ENCODE results near the gene A1CF. TPM values are rescaled to one million over a fixed set of nuclear protein-coding genes. Genes with fewer than 3 reads are reported as not detected.

A1CF gene
- total RNA-seq, 1 experiment from 2014 or later: not detected

GRCh38 chr10:50866317-50866716, 19.1 kb downstream of the A1CF start:
- DNase-seq (ENCODE audit: extremely low read depth, low read depth): no peak

- no peak for DNase-seq (ENCODE audit: extremely low read depth, low read depth)
Measured at GRCh38 chr10:50862719-50863118, 22.7 kb downstream of the A1CF start.

GRCh38 chr10:50861370-50861769, 24.1 kb downstream of the A1CF start:
- DNase-seq (ENCODE audit: extremely low read depth, low read depth): no peak

- DNase-seq (ENCODE audit: extremely low read depth, low read depth): no peak
Measured at GRCh38 chr10:50857579-50857978, 27.8 kb downstream of the A1CF start.

GRCh38 chr10:50855461-50855860, 30.0 kb downstream of the A1CF start:
- DNase-seq (ENCODE audit: extremely low read depth, low read depth): no peak

GRCh38 chr10:50855015-50855414, 30.4 kb downstream of the A1CF start:
- no peak for DNase-seq (ENCODE audit: extremely low read depth, low read depth)

GRCh38 chr10:50853557-50853956, 31.9 kb downstream of the A1CF start:
- no peak for DNase-seq (ENCODE audit: extremely low read depth, low read depth)

GRCh38 chr10:50851884-50852671, 33.3 kb downstream of the A1CF start:
- DNase-seq (ENCODE audit: extremely low read depth, low read depth): no peak

- DNase-seq (ENCODE audit: extremely low read depth, low read depth): no peak
Measured at GRCh38 chr10:50850578-50851230, 34.7 kb downstream of the A1CF start.

GRCh38 chr10:50846753-50847152, 38.7 kb downstream of the A1CF start:
- no peak for DNase-seq (ENCODE audit: extremely low read depth, low read depth)

- no peak for DNase-seq (ENCODE audit: extremely low read depth, low read depth)
Measured at GRCh38 chr10:50837095-50837494, 48.3 kb downstream of the A1CF start.

GRCh38 chr10:50832171-50832751, 53.2 kb downstream of the A1CF start:
- no peak for DNase-seq (ENCODE audit: extremely low read depth, low read depth)

- DNase-seq (ENCODE audit: extremely low read depth, low read depth): no peak
Measured at GRCh38 chr10:50830066-50830465, 55.4 kb downstream of the A1CF start.

GRCh38 chr10:50824782-50825181, 60.6 kb downstream of the A1CF start:
- DNase-seq (ENCODE audit: extremely low read depth, low read depth): no peak

GRCh38 chr10:50823789-50824188, 61.6 kb downstream of the A1CF start:
- no peak for DNase-seq (ENCODE audit: extremely low read depth, low read depth)

- no peak for DNase-seq (ENCODE audit: extremely low read depth, low read depth)
Measured at GRCh38 chr10:50809596-50809995, 75.8 kb downstream of the A1CF start.

GRCh38 chr10:50807851-50808776, 77.3 kb downstream of the A1CF start:
- DNase-seq (ENCODE audit: extremely low read depth, low read depth): no peak

- DNase-seq (ENCODE audit: extremely low read depth, low read depth): no peak
Measured at GRCh38 chr10:50805981-50806622, 79.3 kb downstream of the A1CF start.

GRCh38 chr10:50799595-50799994, 85.8 kb downstream of the A1CF start:
- DNase-seq (ENCODE audit: extremely low read depth, low read depth): no peak

- DNase-seq (ENCODE audit: extremely low read depth, low read depth): no peak
Measured at GRCh38 chr10:50798297-50798696, 87.1 kb downstream of the A1CF start.

Data from NCI-H460 (cell line).